NOMO-1 (cell line): ENCODE data around the gene KDELR3.

Experiments used
- DNase-seq, 2 experiments: peaks; one replicate each; lab custom pipeline; 2025; ENCODE audit not compliant: unreplicated experiment in 2 of 2; lab: John Stamatoyannopoulos, UW

The KDELR3 gene

GRCh38 chr22:38467904-38468442 lies at the start of gene KDELR3:
Gene KDELR3, plus strand, starts transcription at chr22:38468096. Its CDS starts 138 bp downstream, at chr22:38468234.
- DNase-seq = peak in 1 of 2 experiments; percentile 39

DNA sequence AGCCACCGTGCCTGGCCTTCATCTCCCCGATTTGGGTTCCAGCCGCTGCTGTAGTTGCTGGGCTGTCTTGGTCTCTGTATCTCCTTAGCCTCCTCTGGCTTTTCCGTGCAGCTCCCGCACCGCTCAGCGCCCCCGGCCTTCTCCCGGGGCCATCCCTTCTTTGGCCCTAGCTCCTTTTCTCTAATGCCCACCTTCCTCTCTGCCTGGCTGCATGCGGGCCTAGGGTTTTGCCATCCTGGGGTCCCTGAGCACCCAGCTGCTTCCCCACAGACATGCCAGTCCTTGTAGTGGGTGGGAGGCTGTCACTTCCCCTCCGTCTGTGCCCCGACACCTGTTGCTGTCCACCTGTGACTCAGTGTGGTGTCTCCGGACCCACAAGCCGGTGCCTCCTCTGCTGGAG lies 49.3 kb upstream of the KDELR3 start:
- DNase-seq = no peak

GRCh38 chr22:38419121-38419857 lies 48.6 kb upstream of the KDELR3 start:
- no peak for DNase-seq

DNA sequence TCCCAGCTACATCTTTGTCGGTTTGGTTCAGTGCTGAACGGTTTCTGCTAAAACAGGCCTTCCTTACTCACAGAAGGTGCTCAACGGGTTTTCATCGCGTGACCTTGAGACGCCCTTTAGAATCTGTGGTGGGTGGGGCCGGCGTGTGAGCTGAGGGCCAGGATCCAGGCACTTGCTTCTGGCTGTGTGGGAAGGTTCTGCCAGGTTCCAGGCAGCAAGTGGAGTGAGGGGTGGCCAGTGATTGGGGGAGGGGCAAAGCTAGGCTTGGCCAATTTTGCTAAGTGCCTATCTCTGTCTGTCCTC lies 48.1 kb upstream of the KDELR3 start:
- DNase-seq = no peak

- DNase-seq = no peak
These were observed 47.2 kb upstream of the KDELR3 start for GRCh38 chr22:38420734-38421133.

DNA sequence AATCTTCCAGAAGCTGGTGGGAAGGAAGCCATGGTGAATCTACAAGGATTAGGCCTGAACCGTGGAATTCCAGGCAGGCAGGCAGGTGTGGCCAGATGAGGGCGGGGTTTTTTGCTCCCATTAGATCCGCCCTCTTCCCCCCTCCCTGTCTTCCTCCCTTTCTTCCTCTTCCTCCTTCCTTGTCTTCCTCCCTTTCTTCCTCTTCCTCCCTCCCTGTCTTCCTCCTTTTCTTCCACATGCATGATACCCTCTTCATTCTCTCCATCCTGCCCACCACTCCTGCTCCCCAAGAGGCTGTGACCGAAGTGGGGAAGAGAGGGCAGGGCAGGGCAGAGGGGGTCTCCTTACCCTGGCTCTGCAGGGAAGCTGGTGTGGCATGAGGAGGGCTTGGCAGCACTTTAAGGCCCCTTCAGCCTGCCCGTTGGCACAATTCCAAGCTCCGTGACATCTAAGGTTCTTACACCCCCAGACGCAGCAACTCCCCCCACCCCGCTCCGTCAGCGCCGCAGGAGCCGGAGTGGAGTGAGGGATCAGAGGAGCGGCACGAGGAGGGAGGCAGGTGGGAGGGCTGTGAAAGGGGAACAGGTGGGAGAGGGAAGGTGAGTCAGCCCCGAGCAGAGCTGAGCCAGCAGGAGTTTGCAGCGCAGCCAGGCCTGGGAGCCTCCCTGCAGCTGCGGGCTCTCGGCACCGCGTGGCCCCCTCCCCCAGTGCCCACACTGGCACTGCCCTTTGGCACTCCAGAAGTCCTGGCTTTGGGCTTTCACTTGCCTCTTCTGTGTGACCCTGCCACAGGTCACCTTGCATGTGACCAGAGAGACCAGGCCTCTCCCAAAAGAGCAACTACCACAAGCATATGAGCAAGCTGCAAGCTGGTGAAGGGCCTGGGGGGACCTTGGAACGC lies 45.0 kb upstream of the KDELR3 start:
- no peak for DNase-seq

GRCh38 chr22:38423512-38424503 lies 44.1 kb upstream of the KDELR3 start:
- peak; percentile 49 to 52 for DNase-seq

DNA sequence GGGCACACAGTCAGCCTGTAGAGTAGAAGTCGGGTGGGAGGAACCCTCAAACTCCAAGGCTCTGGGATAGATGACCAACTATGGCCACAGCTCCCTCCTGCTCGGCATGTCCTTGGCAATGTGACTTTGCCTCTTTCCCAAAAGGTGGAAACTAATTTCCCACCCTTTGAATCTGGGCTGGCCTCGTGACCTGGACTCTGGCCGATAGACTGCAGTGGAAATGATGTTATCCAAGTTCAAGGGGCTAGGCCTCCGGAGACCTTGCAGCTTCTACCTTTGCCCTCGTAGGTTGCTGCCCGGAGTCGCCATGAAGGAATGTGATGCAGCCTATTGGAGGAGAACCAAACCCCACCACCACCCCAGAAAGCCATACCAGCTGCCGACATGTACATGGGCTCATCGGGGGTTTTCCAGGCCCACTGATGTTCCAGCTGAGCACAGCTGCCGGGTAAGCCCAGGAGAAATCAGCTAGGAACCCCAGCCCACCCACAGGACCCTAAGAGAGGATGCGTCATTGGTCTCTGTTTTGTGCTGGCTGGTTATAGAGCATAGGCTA lies 43.3 kb upstream of the KDELR3 start:
- DNase-seq = no peak

- DNase-seq = no peak
These were observed 41.3 kb upstream of the KDELR3 start for GRCh38 chr22:38426628-38427027.

DNA sequence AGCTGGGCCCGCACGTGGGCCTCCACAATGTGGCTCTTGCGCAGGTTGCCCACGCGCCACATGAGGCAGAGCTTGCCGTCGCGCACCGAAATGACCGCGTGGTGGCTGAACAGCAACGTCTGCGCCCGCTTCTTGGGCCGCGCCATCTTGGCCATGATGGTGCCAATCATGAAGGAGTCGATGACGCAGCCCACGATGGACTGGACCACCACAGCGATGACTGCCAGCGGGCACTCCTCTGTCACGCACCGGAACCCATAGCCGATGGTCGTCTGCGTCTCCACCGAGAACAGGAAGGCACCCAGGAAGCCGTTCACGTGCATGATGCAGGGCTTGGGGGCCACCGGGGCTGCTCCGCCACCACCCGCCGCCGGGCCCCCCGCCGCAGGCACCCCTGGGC lies 40.4 kb upstream of the KDELR3 start:
- DNase-seq = no peak

GRCh38 chr22:38427940-38428339 lies 40.0 kb upstream of the KDELR3 start:
- DNase-seq = no peak

- DNase-seq = no peak
These were observed 39.2 kb upstream of the KDELR3 start for GRCh38 chr22:38428714-38429113.

DNA sequence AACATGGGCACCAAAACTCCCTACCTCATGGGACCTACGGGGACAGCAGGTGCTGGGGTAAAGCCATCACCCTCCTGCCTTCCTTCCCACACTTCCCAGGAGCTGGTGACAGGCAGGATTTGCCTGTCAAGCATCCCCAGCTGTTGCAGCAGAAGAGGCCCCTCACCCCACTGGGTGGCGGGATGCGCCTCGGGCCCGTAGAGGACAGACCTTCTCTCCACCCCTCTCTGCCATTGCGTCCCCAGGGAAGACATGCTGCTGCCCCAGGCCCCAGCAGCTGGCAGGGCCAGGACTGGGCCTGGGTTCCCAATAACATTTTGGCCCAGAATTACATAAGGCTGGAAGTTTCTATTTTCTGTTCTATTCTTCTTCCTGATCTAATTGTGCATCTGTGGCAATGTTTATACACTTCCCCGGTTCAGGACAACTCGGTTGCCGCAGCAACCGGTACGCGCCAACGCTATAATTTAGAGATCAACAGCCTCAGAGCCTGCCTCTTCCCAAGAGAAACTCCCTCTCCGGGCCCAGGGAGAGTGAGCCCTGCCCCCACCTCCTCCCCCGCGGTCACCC lies 38.3 kb upstream of the KDELR3 start:
- no peak for DNase-seq

- no peak for DNase-seq
These were observed 36.5 kb upstream of the KDELR3 start for GRCh38 chr22:38431266-38432010.

GRCh38 chr22:38432264-38432663 lies 35.6 kb upstream of the KDELR3 start:
- no peak for DNase-seq

- DNase-seq = no peak
These were observed 34.0 kb upstream of the KDELR3 start for GRCh38 chr22:38433871-38434270.

DNA sequence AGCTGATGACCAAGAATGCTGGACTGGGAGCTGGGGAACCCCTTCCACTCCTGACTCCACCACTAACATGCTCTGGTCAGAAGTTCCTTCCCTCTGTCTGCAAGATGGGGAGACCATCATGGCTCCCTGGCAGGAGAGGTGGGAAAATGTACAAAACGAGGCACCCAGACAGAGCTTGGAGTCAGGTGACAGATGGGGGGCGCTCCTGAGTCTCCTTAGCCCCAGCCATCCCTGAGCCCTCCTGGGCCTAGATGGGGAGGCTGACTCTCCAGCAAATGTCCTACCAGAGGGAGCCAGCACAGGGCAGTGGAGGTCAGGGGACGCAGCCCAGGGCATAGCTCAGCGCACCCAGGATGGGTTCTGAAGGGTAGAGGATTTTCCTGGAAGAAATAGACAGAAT lies 32.9 kb upstream of the KDELR3 start:
- DNase-seq = no peak

DNA sequence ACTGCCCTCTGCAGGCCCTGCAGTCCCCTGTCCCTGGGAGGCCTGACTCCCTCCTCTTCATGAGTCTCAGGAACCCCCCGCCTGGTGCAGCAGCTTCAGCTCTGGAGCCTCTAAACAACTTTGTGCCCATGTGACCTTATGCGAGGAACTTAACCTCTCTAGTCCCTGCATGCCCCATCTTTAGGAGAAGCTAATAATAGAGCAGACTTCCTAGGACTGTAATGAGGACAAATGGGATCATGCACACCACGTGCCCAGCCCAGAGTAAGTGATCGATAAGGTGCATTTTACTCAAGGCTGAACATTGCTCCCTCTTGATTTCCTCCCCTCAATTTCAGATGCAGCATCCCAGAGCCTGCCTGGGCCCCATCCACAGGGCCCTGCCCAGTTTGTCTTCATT lies 31.9 kb upstream of the KDELR3 start:
- no peak for DNase-seq

DNA sequence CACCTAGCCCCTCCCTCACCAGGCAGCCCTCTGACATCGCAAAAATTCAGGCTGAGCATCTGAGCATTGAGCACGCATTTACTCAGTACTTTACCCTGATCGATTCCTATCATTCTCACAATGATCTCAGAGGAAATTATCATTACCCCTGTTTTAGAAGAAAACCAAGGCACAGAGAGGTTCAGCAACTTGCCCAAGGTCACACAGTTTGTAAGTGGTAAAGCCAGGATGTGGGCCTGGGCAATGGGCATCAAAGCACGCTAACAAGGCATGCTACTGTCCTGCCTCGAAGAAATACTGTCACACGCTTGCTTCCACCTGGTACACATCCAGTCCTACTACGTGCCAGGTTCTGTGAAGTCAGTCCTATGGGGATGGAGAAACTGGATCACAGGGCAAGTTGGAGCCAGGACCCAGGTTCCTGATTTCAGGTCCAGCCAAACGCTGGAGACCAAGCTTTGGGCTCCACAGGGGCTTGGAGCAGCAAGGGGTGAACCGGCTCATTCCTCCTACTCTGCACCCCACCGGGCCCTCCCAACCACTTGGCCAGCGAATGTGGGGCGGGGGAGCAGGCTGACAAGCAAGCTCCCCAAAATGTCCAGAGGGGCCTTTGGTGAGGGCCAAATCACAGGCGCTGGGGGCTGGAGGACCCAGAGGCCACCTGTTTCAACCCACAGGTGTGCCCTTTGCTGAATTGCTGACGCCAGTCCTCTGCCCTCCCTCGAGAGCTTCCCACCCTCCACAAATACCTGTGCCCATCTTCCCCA lies 31.1 kb upstream of the KDELR3 start:
- no peak for DNase-seq
